ENCODE results near the gene DOCK9.

DNA sequence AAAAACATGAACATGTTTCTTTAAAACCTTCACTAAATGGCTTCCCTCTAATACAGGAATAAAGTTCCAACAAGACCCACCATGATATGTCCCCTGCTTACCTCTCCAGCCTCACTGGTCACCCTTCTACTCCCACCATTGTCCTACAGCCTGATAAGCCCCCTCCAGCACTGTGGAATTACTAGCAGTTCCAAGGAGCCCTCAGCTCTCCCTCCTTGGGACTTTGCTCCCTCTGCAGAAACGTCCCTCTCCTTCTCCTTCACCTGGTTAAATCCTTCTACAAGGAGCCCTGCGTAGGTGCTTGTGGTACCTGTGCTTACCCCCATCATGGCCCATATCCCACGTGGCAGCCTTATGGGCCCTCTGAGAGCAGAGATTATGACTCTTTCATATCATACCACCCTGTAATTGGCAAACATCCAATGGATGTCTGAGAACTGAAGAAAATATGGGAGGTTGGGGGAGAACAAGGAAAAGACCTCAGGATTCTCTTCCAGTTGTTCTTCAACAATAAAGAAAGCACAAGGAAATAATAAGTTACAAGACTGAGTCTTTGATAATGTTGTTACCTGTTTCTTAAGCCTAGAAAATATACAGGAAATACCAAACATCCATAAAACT lies 26.1 kb upstream of the DOCK9 start:
- no peak for TF ChIP-seq CTCF (IDR thresholded peaks at IDR 0.05)
- no peak for TF ChIP-seq POLR2A (IDR thresholded peaks at IDR 0.05)
- TF ChIP-seq POLR2AphosphoS5 (IDR thresholded peaks at IDR 0.05): no peak

All from upper lobe of left lung (tissue), 4 donors.